Tibial nerve (tissue), 4 donors: ENCODE results near the gene WDR64.

Experiments used
- EP300 ChIP-seq, 2 donors: sonication (generic); formaldehyde crosslinking; IDR thresholded peaks; one replicate each; pipeline ENCODE4 v1.6.1; 2017; ENCODE audit warnings: antibody characterized with exemption in 2 of 2, mild to moderate bottlenecking in 1 of 2
- TF ChIP-seq, protein P1 (sequence below), 5 experiments: fragments of 200-600 bp in 3 of 5; fragments of 450-650 bp in 2 of 5; sonication (generic) in 3 of 5; IDR thresholded peaks; one replicate each; pipeline ENCODE4 v1.5.1; 2016 to 2019; ENCODE audit warnings: antibody characterized with exemption in 5 of 5, mild to moderate bottlenecking in 3 of 5, moderate library complexity in 2 of 5

DNA sequence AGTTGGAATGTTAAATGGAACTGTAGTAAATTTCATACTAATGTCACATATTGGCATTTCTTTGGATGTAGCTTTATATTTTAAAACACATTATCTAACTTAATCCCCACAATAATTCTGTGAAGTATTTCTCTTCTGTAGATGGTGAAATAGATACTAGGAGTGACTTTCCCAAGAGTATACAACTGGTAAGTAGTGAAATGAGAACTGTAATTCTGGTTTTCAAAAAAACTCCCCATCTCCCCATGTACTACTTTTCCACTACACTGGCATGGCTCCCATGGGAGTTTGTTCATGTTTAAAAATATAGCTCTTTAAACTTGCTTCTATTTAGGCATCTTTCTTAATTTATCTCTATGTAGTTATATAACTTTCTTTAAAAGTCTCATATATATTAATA, 22.1 kb upstream of the WDR64 start:
- TF ChIP-seq, protein P1, sequence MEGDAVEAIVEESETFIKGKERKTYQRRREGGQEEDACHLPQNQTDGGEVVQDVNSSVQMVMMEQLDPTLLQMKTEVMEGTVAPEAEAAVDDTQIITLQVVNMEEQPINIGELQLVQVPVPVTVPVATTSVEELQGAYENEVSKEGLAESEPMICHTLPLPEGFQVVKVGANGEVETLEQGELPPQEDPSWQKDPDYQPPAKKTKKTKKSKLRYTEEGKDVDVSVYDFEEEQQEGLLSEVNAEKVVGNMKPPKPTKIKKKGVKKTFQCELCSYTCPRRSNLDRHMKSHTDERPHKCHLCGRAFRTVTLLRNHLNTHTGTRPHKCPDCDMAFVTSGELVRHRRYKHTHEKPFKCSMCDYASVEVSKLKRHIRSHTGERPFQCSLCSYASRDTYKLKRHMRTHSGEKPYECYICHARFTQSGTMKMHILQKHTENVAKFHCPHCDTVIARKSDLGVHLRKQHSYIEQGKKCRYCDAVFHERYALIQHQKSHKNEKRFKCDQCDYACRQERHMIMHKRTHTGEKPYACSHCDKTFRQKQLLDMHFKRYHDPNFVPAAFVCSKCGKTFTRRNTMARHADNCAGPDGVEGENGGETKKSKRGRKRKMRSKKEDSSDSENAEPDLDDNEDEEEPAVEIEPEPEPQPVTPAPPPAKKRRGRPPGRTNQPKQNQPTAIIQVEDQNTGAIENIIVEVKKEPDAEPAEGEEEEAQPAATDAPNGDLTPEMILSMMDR (IDR thresholded peaks at IDR 0.05), result no peak
- TF ChIP-seq EP300 (IDR thresholded peaks at IDR 0.05), result no peak
